Esophagus squamous epithelium (tissue), 5 donors: Measurements from ENCODE around the gene EPDR1. TPM values are rescaled to one million over a fixed set of nuclear protein-coding genes. Genes with fewer than 3 reads are reported as not detected.

Experiments
- DNase-seq: peaks from one replicate; lab custom pipeline; 2025; lab: John Stamatoyannopoulos, UW
- H3K27ac ChIP-seq, 4 donors: fragments of 200-600 bp; sonication (generic); one replicate each; pipeline ENCODE4 v1.5.1; 2016 to 2019; ENCODE audit warnings: mild to moderate bottlenecking in 1 of 4
- H3K27me3 ChIP-seq, 4 donors: fragments of 200-600 bp; sonication (generic); 1 replicate in 3 of 4; 2 replicates in 1 of 4; pipeline versions ENCODE4 v1.5.1 to v1.6.0; 2017 to 2021; ENCODE audit warnings: antibody characterized with exemption in 1 of 4
- H3K36me3 ChIP-seq, 3 donors: fragments of 200-600 bp; sonication (generic); one replicate each; pipeline ENCODE4 v1.5.1; 2016 to 2019
- H3K4me1 ChIP-seq, 3 donors: fragments of 200-600 bp; sonication (generic); one replicate each; pipeline ENCODE4 v1.5.1; 2017 to 2019
- H3K4me3 ChIP-seq, 4 donors: fragments of 200-600 bp; sonication (generic); 1 replicate in 3 of 4; 2 replicates in 1 of 4; pipeline ENCODE4 v1.5.1; 2016 to 2019; ENCODE audit warnings: mild to moderate bottlenecking in 2 of 4, moderate library complexity in 1 of 4
- H3K9me3 ChIP-seq, 3 donors: fragments of 200-600 bp; sonication (generic); one replicate each; pipeline ENCODE4 v1.5.1; 2016 to 2019
- POLR2A ChIP-seq, 4 donors: fragments of 450-650 bp; IDR thresholded peaks; one replicate each; pipeline ENCODE4 v1.6.1; 2017; ENCODE audit warnings: antibody characterized with exemption in 4 of 4, mild to moderate bottlenecking in 4 of 4, moderate library complexity in 3 of 4
- WGBS, 2 donors: methylation state at CpG; one replicate each; pipeline ENCODE4 v1.1.5; 2018; 5-methylcytosine and 5-hydroxymethylcytosine counted together
- intact Hi-C: fragments of 100-400 bp; cut with DNase I; formaldehyde crosslinking; loops from one replicate; pipeline ENCODE4 v1.15.0; 2022
- total RNA-seq, 4 donors: library from RNA; depleted of rRNA; stranded (reverse); fragments of >200 nt; gene quantifications; one replicate each; pipeline ENCODE4 v1.1.0, GENCODE V29; 2016
- TF ChIP-seq, protein P1 (sequence below), 6 experiments: fragments of 450-650 bp in 4 of 6; fragments of 200-600 bp in 2 of 6; sonication (generic) in 2 of 6; IDR thresholded peaks; one replicate each; pipeline ENCODE4 v1.5.1; 2016 to 2019; ENCODE audit warnings: antibody characterized with exemption in 6 of 6, mild to moderate bottlenecking in 4 of 6, moderate library complexity in 4 of 6
- donor health status: DM: yes; HTN: yes; CAD: no.

EPDR1 gene
- total RNA-seq, 4 donors from 2014 or later: 1.4 to 4.3 (median 3.4) TPM

DNA sequence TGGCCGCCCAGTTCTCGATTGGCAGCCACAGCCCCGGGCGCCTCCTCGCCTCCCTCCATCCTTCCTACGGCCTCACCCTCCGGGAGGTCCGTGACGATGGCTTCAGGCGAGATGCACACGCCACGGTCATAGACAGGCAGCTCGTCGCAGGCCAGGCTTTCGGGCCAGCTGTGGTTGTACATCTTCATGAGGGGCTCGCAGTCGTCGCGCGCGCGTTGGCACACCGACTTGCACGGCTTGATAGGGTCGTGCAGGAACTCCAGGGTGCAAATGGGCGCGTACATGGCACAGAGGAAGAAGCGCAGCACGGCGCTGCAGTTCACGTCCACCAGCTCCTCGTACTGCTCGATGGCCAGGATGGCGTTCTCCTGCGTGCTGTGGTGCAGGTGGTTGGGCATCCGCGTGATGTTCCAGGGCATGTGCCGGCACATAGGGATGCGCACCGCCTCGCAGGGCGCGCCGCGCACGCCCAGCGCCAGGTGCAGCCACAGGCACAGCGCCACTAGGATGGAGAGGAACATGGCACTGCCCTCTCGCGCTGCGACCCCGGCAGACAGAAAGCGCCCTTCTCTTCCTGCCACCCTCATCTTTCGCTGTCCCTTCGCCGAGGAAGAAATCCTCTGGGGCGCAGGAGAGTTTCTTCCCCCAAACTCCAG is 4.3 kb upstream of the EPDR1 start:
- Histone ChIP-seq H3K4me1 (peaks cover 8 to 32% (median 11%) of the 10 kb centered on the region in 3 donors), H3K4me3 (peak overlapping the region; percentile 15 to 72 (median 46)), H3K36me3 (no peaks in the 10 kb centered on the region), H3K27ac (peak overlapping the region in 3 of 4 donors; percentile 42 to 81 (median 75)), H3K27me3 (peaks cover 0 to 64% (median 1%) of the 10 kb centered on the region in 4 donors), H3K9me3 (no peaks in the 10 kb centered on the region)
- intact Hi-C loops: no loop called here
- no peak for TF ChIP-seq POLR2A (IDR thresholded peaks at IDR 0.05)
- TF ChIP-seq, protein P1, sequence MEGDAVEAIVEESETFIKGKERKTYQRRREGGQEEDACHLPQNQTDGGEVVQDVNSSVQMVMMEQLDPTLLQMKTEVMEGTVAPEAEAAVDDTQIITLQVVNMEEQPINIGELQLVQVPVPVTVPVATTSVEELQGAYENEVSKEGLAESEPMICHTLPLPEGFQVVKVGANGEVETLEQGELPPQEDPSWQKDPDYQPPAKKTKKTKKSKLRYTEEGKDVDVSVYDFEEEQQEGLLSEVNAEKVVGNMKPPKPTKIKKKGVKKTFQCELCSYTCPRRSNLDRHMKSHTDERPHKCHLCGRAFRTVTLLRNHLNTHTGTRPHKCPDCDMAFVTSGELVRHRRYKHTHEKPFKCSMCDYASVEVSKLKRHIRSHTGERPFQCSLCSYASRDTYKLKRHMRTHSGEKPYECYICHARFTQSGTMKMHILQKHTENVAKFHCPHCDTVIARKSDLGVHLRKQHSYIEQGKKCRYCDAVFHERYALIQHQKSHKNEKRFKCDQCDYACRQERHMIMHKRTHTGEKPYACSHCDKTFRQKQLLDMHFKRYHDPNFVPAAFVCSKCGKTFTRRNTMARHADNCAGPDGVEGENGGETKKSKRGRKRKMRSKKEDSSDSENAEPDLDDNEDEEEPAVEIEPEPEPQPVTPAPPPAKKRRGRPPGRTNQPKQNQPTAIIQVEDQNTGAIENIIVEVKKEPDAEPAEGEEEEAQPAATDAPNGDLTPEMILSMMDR (IDR thresholded peaks at IDR 0.05): no peak
- WGBS, 2 donors: 16 to 20% methylated on average over 9 to 15 of the region's 57 CpGs
- DNase-seq: no peak

DNA sequence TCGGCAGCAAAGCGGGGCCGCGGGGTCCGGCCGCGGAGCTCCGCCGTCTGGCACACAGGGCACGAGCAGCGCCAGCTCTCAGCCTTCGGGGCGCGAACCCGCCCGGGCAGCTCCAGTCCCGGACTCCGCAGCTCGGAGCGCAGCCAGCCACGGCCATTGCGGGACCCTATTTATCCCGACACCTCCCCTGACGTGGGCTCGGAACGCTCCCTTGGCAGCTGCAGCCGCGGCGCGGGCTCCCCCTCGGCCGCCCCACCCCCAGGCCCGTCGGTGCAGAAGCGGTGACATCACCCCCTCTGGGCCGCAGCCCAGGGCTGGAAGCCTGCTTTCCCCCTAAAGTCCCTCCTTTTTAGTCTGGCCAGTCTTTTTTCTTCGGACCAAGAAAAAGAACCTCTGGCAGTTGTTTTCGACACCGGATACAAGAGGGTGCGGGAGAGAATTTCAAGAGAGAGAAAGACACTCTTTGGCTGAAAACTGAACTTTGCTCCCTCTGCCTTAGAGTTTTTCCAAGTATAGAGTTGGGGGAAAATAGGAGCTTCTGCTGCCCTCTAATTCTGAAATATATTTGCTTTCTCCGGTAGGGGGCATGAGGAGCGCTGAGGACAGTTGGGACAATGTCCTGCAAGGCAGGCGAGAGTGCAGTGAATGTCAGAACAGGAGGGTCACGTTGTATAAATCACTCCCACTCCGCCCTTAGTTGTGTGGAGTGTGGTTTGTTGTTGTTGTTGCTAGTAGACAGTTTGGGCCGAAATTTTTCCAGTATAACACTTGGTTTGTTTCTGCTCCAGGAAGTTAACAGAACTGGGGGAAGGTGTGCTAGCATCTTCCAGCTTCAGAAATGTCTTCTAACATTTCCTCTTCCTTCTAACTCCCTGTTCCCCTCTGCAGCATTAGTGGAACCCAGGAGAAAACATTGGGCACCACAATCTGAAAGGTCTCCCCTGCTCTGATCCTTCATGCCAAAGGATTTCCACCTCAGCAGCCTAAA is 3.5 kb upstream of the EPDR1 start, which contains the start of gene SFRP4:
Gene SFRP4, minus strand, starts transcription at position 145 of the 988 bp plus-strand sequence. CDS start 280 bp downstream, outside the sequence.
- H3K4me1 ChIP-seq: peaks cover 8 to 40% (median 13%) of the 10 kb centered on the region in 3 donors
- TF ChIP-seq, protein P1 (IDR thresholded peaks at IDR 0.05): peak; percentile 18 to 46 (median 38)
- TF ChIP-seq POLR2A (IDR thresholded peaks at IDR 0.05): no peak
- WGBS, 2 donors: 2 to 6% methylated on average over 9 to 12 of the region's 46 CpGs
- no peak for DNase-seq
- H3K4me3 ChIP-seq: peak within 1 kb of the TSS; percentile 15 to 72 (median 46)
- no peaks in the 10 kb centered on the region for H3K9me3 ChIP-seq
- intact Hi-C loops: no loop called here
- no peaks in the 10 kb centered on the region for H3K36me3 ChIP-seq
- peak within 1 kb of the TSS in 3 of 4 donors; percentile 42 to 81 (median 75) for H3K27ac ChIP-seq
- peaks cover 0 to 73% (median 1%) of the 10 kb centered on the region in 4 donors for H3K27me3 ChIP-seq

DNA sequence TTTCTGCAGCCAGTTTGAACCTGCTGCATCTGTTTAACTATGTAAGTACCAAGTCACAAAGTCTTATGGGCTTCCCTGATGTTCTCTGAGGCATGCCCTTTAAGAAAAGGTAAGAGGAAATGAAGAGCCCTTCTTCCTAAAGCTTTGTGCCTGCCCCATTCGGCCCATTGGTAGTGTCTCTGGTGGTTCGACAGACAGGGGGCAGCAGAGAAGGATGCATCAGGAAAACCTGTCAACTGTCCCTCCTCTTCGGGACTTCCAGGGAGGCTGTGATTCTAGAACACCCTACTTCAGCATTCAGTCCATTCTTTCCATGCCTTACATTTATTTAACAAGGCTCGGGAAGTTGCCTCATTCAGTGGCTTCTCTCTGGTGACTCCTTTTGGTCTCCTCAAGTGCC is 1.9 kb upstream of the EPDR1 start:
- DNase-seq: no peak

DNA sequence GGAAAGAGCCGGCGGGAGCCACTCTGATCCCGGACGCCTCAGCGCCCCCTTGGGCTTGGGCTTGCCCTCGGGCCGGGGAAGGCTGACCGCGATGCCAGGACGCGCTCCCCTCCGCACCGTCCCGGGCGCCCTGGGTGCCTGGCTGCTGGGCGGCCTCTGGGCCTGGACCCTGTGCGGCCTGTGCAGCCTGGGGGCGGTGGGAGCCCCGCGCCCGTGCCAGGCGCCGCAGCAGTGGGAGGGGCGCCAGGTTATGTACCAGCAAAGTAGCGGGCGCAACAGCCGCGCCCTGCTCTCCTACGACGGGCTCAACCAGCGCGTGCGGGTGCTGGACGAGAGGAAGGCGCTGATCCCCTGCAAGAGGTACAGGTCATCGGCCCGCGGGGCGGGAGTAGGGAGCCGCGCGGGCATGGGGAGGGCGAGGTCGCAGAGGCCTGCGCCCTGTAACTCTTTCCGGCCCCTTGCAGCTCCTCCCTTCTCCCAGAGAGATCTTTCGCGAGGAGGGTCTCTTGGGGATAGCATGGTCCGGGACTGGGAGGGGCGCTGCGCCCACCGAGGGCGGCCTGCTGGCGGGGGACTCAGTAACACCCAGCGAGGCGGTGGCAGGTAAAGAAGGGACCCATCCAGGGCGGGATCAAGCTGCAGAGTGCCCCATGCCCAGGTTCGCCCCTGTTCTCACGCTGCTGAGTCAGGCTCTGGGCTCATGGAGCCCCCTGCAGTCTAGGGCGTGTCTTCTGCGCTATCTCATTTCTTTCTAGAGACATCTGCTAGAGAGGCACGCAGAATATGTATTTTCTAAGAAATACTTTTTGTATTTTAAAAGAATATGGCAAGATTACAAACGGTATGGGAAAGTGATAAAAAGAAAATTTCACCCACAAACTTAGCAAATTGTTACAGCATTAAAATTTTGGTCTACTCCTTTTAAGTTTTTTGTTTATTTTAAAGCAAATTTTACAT is 687 bp downstream of the EPDR1 start:
- no peak for TF ChIP-seq POLR2A (IDR thresholded peaks at IDR 0.05)
- TF ChIP-seq, protein P1 (IDR thresholded peaks at IDR 0.05): no peak
- peaks cover 8 to 36% (median 11%) of the 10 kb centered on the region in 3 donors for H3K4me1 ChIP-seq
- peaks cover 0 to 55% (median 1%) of the 10 kb centered on the region in 4 donors for H3K27me3 ChIP-seq
- H3K36me3 ChIP-seq: no peaks in the 10 kb centered on the region
- H3K9me3 ChIP-seq: peaks cover 0 to 6% (median 0%) of the 10 kb centered on the region in 3 donors
- WGBS, 2 donors: 1% methylated on average over 13 to 31 of the region's 63 CpGs
- no peak for DNase-seq
- intact Hi-C loops: no loop called here
- peak overlapping the region; percentile 36 to 79 (median 56) for H3K4me3 ChIP-seq
- H3K27ac ChIP-seq: peak overlapping the region; percentile 53 to 77 (median 69)

More for the DNA sequence above, 1.9 kb upstream of the EPDR1 start:
- intact Hi-C loops: no loop called here
- H3K9me3 ChIP-seq: no peaks in the 10 kb centered on the region
- peaks cover 0 to 73% (median 1%) of the 10 kb centered on the region in 4 donors for H3K27me3 ChIP-seq
- no peak overlapping the region for H3K4me3 ChIP-seq
- TF ChIP-seq, protein P1 (IDR thresholded peaks at IDR 0.05): no peak
- TF ChIP-seq POLR2A (IDR thresholded peaks at IDR 0.05): no peak
- H3K36me3 ChIP-seq: no peaks in the 10 kb centered on the region
- peaks cover 8 to 41% (median 13%) of the 10 kb centered on the region in 3 donors for H3K4me1 ChIP-seq
- 57 to 75% methylated on average over 3 to 4 of the region's 4 CpGs for WGBS, 2 donors
- H3K27ac ChIP-seq: no peak overlapping the region
